ENCODE data around the gene ITSN1. TPM values are rescaled to one million over a fixed set of nuclear protein-coding genes. Genes with fewer than 3 reads are reported as not detected.

The ITSN1 gene
- total and polyA plus RNA-seq, 2 of the 13 experiments (the other 11 are each of a cell fraction or from before 2014, with no cell fraction given), result 26.1 to 33.8 TPM

GRCh38 chr21:33947451-33948095, 305.3 kb downstream of the ITSN1 start (continued):
- no peak for TF ChIP-seq IRF1 (CRISPR knock-in tag; IDR thresholded peaks at IDR 0.05; ENCODE audit: low read depth)
- TF ChIP-seq ASH2L (IDR thresholded peaks at IDR 0.05; ENCODE audit: insufficient read length, low read depth, low read length), result peak; percentile 46
- TF ChIP-seq, protein P1, sequence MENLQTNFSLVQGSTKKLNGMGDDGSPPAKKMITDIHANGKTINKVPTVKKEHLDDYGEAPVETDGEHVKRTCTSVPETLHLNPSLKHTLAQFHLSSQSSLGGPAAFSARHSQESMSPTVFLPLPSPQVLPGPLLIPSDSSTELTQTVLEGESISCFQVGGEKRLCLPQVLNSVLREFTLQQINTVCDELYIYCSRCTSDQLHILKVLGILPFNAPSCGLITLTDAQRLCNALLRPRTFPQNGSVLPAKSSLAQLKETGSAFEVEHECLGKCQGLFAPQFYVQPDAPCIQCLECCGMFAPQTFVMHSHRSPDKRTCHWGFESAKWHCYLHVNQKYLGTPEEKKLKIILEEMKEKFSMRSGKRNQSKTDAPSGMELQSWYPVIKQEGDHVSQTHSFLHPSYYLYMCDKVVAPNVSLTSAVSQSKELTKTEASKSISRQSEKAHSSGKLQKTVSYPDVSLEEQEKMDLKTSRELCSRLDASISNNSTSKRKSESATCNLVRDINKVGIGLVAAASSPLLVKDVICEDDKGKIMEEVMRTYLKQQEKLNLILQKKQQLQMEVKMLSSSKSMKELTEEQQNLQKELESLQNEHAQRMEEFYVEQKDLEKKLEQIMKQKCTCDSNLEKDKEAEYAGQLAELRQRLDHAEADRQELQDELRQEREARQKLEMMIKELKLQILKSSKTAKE (CRISPR knock-in tag; IDR thresholded peaks at IDR 0.05; ENCODE audit: borderline replicate concordance), result no peak
- peak; percentile 67; the same call in 1 of the 2 replicates for TF ChIP-seq ZNF501 (CRISPR knock-in tag; IDR thresholded peaks at IDR 0.05)
- TF ChIP-seq AHDC1 (CRISPR knock-in tag; IDR thresholded peaks at IDR 0.05; ENCODE audit: borderline replicate concordance), result 0 out of 2 replicates have a peak, but pooled peaks have one; percentile 30
- TF ChIP-seq NFYB (CRISPR knock-in tag; IDR thresholded peaks at IDR 0.05), result 0 out of 2 replicates have a peak, but pooled peaks have one; percentile 10
- no peak for TF ChIP-seq ZNF333 (CRISPR knock-in tag; IDR thresholded peaks at IDR 0.05; ENCODE audit: borderline replicate concordance)
- TF ChIP-seq ATF3 (CRISPR knock-in tag; IDR thresholded peaks at IDR 0.05), result peak; percentile 76
- peak; percentile 30; the same call in 1 of the 2 replicates for TF ChIP-seq IRF2 (CRISPR knock-in tag; IDR thresholded peaks at IDR 0.05)
- 0 out of 2 replicates have a peak, but pooled peaks have one; percentile 30 for TF ChIP-seq NFE2L2 (IDR thresholded peaks at IDR 0.05; ENCODE audit: low read length)
- peak; percentile 50; the same call in 1 of the 2 replicates for TF ChIP-seq TCF7 (IDR thresholded peaks at IDR 0.05; ENCODE audit: low read depth)
- TF ChIP-seq RBFOX2 (IDR thresholded peaks at IDR 0.05; ENCODE audit: low read depth, low read length), result peak; percentile 27; the same call in 1 of the 2 replicates
- peak; percentile 76; the same call in 1 of the 2 replicates for TF ChIP-seq FOSL1 (CRISPR knock-in tag; IDR thresholded peaks at IDR 0.05; ENCODE audit: borderline replicate concordance)
- peak; percentile 52 for TF ChIP-seq GATAD2A (CRISPR knock-in tag; IDR thresholded peaks at IDR 0.05)
- TF ChIP-seq, protein P2, sequence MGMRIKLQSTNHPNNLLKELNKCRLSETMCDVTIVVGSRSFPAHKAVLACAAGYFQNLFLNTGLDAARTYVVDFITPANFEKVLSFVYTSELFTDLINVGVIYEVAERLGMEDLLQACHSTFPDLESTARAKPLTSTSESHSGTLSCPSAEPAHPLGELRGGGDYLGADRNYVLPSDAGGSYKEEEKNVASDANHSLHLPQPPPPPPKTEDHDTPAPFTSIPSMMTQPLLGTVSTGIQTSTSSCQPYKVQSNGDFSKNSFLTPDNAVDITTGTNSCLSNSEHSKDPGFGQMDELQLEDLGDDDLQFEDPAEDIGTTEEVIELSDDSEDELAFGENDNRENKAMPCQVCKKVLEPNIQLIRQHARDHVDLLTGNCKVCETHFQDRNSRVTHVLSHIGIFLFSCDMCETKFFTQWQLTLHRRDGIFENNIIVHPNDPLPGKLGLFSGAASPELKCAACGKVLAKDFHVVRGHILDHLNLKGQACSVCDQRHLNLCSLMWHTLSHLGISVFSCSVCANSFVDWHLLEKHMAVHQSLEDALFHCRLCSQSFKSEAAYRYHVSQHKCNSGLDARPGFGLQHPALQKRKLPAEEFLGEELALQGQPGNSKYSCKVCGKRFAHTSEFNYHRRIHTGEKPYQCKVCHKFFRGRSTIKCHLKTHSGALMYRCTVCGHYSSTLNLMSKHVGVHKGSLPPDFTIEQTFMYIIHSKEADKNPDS (CRISPR knock-in tag; IDR thresholded peaks at IDR 0.05), result no peak
- TF ChIP-seq ZBTB26 (CRISPR knock-in tag; IDR thresholded peaks at IDR 0.05; ENCODE audit: borderline replicate concordance), result peak; percentile 14; the same call in 1 of the 2 replicates
